Measurements from ENCODE around the gene C3orf20.

DNA sequence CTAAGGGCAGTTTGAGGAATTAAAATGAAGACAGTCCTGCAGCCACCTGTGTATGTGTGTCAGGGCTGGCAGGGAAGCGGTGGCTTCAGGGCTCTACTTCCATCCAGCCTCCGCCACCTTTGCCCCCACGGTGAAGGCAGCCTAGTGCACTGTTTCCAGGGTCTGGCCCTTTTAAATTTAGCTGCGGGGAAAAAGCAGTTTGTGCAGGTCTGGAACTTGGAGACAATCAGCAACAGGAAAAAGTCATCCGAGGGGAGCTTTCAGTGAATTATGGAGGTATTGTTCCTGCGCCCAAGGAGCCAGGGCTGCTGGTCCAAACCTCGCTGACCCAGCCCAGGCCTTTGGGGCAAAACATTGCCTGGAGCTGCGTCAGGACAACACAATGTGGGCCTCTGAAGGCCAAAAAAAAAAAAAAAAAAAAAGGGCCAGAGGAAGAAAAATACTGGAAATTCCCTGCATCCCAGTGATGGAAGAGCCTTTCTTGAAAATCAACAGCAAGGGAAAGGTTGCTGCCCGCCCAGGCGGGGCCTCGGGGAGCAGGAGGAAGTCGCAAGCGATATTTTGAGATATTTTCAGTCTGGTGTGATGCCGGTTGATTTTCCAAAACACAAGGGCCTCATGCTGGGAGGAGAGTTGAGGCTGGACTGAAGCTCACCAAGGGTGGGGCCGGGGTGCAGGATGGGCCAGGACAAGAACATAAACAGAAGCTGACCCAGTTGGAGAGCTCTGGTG is 118.4 kb downstream of the C3orf20 start:
- TF ChIP-seq POLR2A (IDR thresholded peaks at IDR 0.05; ENCODE audit: low read length) (no peak), GATA1 (IDR thresholded peaks at IDR 0.05; ENCODE audit: low read depth, low read length) (no peak)

All from erythroblast (primary cell).